GM11168 (cell line): Measurements from ENCODE around the gene USP48.

Source experiments
- in situ Hi-C: fragments of 300-500 bp; cut with MboI; formaldehyde crosslinking; loops from one replicate; pipeline ENCODE4 v1.12.0; 2022; ENCODE audit warnings: low sequenced_read_pairs; ENCODE audit not compliant: unreplicated experiment

Gene USP48

DNA sequence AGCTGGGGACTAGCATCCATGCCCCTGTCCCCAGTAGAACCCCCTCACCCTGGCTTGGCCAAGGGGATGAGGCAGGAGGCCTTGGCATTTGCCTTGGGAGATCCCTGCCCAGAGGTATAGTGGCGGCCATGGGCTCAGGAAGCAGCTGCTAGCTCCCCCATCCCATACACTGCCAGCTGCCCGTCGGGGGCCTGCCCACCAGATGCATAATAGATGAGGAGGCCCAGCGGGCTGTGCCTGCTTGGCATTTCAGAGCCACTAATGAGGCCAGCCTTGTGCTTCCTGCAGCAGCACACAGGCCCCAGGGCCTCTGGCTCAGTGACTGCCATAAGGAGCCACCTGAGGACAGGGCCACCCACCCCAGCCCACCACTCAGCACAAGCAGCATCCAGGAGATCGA lies 137.4 kb downstream of the USP48 start:
- in situ Hi-C loops: loop anchor here (25.0 kb wide), 1 partner anchor 408 kb away; no protein-coding TSS in a partner anchor

DNA sequence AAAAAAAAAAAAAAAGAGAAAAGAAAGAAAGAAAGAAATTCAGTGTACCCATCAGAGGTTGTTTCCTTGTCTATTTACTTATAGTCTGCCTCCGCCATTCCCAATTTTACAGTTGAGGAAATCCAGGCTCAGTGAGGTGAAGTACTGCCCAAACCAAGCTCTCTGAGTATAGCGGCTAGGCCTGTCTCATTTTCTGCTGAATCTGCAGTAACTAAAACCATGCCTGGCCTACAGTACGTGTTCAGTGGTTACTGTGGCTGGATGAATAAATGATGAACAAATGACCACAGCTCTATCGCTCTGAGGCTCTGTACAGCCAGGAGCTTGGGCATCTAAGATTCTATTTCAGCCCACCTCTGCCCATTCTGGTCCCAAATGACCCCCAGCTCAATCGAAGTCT lies 138.0 kb downstream of the USP48 start:
- in situ Hi-C loops: loop anchor here (25.0 kb wide), 1 partner anchor 408 kb away; no protein-coding TSS in a partner anchor

GRCh38 chr1:21644348-21644747 lies 138.6 kb downstream of the USP48 start:
- in situ Hi-C loops: loop anchor here (25.0 kb wide), 1 partner anchor 407 kb away; no protein-coding TSS in a partner anchor

DNA sequence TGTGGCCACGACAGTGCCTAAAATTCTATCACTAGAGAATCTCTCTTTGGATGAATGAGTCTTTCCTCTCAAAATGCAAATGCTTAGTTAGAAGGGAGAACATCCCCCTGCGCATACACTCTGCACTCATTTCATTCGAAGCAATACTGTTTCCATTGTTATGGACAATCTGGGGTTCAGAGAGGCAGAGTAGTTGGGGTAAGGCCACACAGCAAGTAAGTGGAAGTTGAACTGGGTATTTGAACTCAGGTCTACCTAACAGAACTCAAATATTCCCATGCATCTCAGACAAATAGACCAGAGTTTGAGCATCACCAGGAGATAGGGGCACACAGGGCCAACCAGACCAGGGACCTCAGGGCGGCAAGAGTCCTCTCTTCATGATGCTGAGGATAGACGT lies 139.3 kb downstream of the USP48 start:
- in situ Hi-C loops: loop anchor here (25.0 kb wide), 1 partner anchor 406 kb away; no protein-coding TSS in a partner anchor

- in situ Hi-C loops: loop anchor here (25.0 kb wide), 1 partner anchor 405 kb away; no protein-coding TSS in a partner anchor
Observed at GRCh38 chr1:21641967-21642739, 140.8 kb downstream of the USP48 start.

- in situ Hi-C loops: loop anchor here (25.0 kb wide), 1 partner anchor 404 kb away; no protein-coding TSS in a partner anchor
Observed at GRCh38 chr1:21641537-21641936, 141.4 kb downstream of the USP48 start.

DNA sequence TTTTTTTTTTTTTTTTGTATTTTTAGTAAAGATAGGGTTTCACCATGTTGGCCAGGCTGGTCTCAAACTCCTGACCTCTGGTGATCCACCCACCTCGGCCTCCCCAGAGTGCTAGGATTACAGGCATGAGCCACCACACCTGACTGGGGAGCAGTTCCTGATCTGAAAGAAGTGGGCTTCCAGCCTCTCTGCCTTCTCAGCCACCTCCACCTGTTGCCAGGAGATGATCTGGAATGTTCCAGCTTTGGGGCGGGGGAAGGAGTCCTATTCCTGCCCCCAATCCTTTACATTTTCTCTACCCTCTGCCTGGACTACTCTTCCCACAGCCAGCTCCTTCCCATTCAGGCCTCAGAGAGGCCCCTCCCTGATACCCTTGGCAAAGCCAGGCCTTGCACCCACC lies 141.9 kb downstream of the USP48 start:
- in situ Hi-C loops: loop anchor here (25.0 kb wide), 1 partner anchor 404 kb away; no protein-coding TSS in a partner anchor

DNA sequence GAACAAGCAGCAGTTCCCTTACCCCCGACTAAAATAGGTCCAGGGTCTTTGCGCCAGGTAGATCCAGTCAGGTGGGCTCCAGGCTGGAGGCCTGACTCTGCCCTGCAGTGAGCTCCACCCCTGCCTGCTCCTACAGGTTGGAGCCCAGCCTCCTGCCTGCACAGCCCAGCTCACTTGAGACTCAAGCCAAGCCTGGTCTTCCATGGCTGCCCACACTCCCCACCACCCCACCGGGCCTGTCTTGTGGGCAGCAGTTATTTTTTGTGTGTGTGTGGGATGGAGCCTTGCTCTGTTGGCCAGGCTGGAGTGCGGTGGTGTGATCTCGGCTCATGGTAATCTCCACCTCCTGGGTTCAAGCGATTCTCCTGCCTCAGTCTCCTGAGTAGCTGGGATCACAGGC lies 142.3 kb downstream of the USP48 start:
- in situ Hi-C loops: loop anchor here (25.0 kb wide), 1 partner anchor 403 kb away; no protein-coding TSS in a partner anchor

- in situ Hi-C loops: loop anchor here (25.0 kb wide), 1 partner anchor 402 kb away; no protein-coding TSS in a partner anchor
Observed at GRCh38 chr1:21639594-21640041, 143.3 kb downstream of the USP48 start.

DNA sequence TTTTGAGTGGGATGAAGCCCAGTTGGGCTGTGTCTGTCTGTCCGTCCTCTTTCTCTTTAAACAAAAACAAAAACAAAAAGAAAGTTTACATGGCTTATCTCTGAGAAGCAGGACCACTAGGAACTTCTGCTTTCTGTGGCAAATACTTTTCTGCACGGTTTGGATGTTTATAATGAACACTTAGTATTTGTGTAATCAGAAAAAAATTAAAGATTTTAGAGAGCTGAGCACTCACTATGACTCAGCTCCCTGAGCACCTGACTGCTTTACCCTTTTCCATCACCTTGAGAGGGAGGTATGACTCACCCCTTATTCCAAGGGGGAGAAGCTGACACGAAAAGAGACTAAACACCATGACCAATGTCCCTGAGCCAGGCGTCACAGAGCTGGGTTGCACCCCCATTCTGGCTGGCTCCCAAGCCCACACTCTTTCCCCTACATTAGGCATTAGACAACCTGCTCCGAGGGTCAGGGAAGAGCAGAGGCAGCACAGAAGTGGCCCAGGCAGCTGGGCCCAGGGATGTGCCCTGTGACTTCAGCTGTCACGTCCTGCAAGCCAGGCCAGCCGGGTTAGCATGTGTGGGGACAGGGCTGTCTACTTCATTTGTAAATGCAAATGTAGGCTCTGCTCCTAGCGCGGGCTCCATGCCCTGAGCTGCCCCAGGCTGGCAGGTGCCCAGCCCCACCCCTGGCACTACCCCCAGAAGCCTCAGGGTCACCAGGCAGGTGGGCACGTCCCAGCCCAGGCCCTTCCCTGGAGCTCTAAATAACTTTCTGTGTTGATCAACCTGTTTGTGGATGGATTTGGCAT lies 144.2 kb downstream of the USP48 start:
- in situ Hi-C loops: loop anchor here (25.0 kb wide), 1 partner anchor 401 kb away; no protein-coding TSS in a partner anchor

DNA sequence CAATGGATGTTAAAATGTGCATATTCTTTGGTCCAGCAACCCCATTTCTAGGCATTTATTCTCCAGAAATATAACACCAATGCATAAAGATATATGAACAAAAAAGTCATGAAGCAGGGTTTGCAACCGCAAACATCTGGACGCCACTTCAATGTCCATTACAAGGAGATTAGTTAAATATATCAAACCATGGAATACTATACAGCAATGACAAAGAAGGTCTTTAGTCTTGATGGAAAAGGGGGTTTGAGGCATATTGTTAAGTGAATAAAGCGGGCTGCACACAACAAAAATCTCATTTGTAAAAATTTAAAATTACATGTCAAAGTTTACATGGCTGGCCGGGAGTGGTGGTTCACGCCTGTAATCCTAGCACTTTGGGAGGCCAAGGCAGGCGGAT lies 145.4 kb downstream of the USP48 start:
- in situ Hi-C loops: loop anchor here (25.0 kb wide), 1 partner anchor 400 kb away; no protein-coding TSS in a partner anchor

- in situ Hi-C loops: loop anchor here (25.0 kb wide), 1 partner anchor 399 kb away; no protein-coding TSS in a partner anchor
Observed at GRCh38 chr1:21636029-21636428, 146.9 kb downstream of the USP48 start.

- in situ Hi-C loops: loop anchor here (25.0 kb wide), 1 partner anchor 398 kb away; no protein-coding TSS in a partner anchor
Observed at GRCh38 chr1:21634806-21635535, 148.0 kb downstream of the USP48 start.

- in situ Hi-C loops: loop anchor here (25.0 kb wide), 1 partner anchor 397 kb away; no protein-coding TSS in a partner anchor
Observed at GRCh38 chr1:21633992-21634805, 148.8 kb downstream of the USP48 start.

- in situ Hi-C loops: loop anchor here (25.0 kb wide), 1 partner anchor 396 kb away; no protein-coding TSS in a partner anchor
Observed at GRCh38 chr1:21633141-21633755, 149.7 kb downstream of the USP48 start.

GRCh38 chr1:21631944-21632887 lies 150.7 kb downstream of the USP48 start:
- in situ Hi-C loops: loop anchor here (25.0 kb wide), 1 partner anchor 395 kb away; no protein-coding TSS in a partner anchor

DNA sequence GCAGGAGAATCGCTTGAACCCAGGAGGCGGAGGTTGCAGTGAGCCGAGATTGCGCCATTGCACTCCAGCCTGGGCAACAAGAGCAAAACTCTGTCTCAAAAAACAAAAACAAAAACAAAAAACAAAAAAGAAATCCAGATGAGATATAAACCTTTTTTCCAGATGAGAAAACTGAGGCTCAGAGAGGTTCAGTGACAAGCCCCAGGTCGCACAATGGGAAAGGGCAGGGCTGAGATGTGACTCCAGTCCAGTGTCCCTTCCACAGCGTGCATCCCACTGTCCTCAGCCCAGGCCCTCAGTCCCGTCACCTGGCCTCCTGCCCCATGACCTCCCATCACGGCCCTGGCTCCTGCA lies 151.4 kb downstream of the USP48 start:
- in situ Hi-C loops: loop anchor here (25.0 kb wide), 1 partner anchor 394 kb away; no protein-coding TSS in a partner anchor
